GM21515 (cell line): Measurements from ENCODE around the gene UPK3BL2.
"Not testable (repeated sequence)": the region's sequence is repeated elsewhere in the genome, so short reads cannot be mapped to it uniquely, and the experiment has no call there.

Experiments used
- ATAC-seq: cut with Tn5 transposase; IDR thresholded peaks from one replicate; pipeline ENCODE4 v1.9.1; 2021; ENCODE audit not compliant: unreplicated experiment

UPK3BL2 gene, protein sequence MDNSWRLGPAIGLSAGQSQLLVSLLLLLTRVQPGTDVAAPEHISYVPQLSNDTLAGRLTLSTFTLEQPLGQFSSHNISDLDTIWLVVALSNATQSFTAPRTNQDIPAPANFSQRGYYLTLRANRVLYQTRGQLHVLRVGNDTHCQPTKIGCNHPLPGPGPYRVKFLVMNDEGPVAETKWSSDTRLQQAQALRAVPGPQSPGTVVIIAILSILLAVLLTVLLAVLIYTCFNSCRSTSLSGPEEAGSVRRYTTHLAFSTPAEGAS

GRCh38 chr7:102543596-102543995, at the start of gene UPK3BL2:
Gene UPK3BL2, minus strand, starts transcription at chr7:102543696. Its CDS starts 60 bp downstream, at chr7:102543636.
- not testable (repeated sequence) for ATAC-seq

GRCh38 chr7:102592477-102593019, 49.1 kb upstream of the UPK3BL2 start:
- ATAC-seq: peak; percentile 56

- peak; percentile 49 for ATAC-seq
These were observed 46.4 kb upstream of the UPK3BL2 start for GRCh38 chr7:102589857-102590256.

DNA sequence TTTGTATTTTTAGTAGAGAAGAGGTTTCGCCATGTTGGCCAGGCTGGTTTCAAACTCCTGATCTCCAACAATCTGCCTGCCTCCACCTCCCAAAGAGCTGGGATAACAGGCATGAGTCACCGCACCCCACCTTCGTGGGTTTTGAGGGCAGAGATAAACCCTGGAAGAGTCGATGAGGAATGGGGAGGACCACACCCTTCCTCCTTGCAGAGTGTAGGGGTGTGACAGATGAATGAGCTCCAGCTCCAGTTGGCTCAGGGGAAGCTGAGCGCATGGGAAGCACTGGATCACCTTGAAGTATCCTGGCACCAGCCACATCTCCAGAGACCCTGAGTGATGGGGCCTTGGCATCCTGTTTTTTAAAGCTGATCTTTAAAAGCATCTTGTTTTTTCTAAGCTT, 40.0 kb upstream of the UPK3BL2 start:
- not testable (repeated sequence) for ATAC-seq

- ATAC-seq: not testable (repeated sequence)
These were observed 38.2 kb upstream of the UPK3BL2 start for GRCh38 chr7:102581722-102582121.

- ATAC-seq: not testable (repeated sequence)
These were observed 35.0 kb upstream of the UPK3BL2 start for GRCh38 chr7:102578486-102578885.

GRCh38 chr7:102577315-102578240, 34.1 kb upstream of the UPK3BL2 start:
- ATAC-seq: not testable (repeated sequence)

- ATAC-seq: not testable (repeated sequence)
These were observed 32.9 kb upstream of the UPK3BL2 start for GRCh38 chr7:102576363-102576762.

DNA sequence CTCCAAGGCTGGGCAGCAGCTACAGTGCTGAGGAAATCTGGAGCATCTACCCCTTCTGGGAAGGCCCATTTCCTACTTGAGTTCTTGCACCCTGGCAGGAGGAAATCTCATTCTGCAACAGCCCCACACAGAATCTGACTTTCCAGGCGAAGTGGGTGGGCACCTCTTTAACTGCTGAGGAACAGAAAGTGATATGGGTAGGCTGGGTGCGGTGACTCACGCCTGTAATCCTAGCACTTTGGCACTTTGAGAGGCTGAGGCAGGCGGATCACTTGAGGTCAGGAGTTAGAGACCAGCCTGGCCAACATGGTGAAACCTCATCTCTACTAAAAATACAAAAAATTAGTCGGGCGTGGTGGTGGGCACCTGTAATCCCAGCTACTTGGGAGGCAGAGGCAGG, 31.1 kb upstream of the UPK3BL2 start:
- not testable (repeated sequence) for ATAC-seq

DNA sequence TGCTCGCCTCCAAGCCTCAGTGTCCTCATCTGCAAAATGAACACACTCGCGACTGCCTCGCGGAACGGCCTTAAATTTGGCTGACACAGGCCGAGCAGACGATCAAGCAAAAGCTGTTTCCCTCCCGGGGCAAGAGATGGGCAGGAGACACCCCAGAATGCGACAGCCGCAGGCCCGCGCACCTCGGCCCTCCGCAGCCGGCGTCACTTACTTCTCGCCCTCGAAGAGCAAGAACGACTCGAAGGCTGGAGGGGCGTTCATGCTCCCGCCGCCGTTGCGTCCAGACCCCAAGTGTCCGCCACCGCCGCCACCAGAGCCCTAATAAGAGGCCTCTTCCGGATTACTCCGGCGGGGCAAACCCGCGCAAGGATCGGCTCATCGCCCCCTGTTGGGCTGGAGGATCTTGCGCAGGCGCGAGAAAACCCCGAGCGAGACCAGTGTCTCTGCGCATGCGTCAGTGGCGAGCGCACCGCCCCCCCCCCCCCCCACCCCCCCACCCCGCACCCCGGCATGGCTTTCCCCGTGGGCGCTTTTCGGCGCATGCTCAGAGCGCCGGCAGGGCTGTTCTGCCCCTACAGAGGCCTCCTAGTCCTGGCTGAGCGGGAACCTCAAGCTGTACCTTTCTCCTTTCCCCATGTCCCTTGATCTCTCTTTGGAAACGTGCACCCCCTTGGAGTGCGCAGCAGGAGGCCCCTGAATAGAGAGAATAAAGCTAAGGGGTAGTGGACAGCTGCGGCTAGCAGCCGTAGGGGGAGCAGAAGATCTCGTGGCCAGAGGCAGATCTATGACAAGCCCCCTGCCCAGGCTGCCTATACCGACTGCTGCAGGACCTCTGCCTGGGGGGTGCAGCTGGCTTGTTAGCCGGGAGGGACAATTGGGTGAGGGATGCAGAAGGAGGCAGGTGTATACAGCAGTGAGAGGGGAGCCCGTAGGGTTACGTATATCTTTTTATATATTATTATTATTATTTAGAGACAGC, 29.1 kb upstream of the UPK3BL2 start, which contains the start of gene POLR2J3:
Gene POLR2J3 (minus strand): TSS at position 323 of the 979 bp plus-strand sequence. CDS start 62 bp downstream, at position 261.
- peak; percentile 89 for ATAC-seq

GRCh38 chr7:102568620-102569019, 25.1 kb upstream of the UPK3BL2 start:
- not testable (repeated sequence) for ATAC-seq

- ATAC-seq: not testable (repeated sequence)
These were observed 7.4 kb upstream of the UPK3BL2 start, which contains the start of gene SPDYE2 for GRCh38 chr7:102550808-102551422. Gene SPDYE2, plus strand, starts transcription at chr7:102551226. Its CDS starts 2,030 bp downstream, at chr7:102553256.

- ATAC-seq: peak; percentile 64
These were observed 2.9 kb upstream of the UPK3BL2 start for GRCh38 chr7:102546353-102546752.

DNA sequence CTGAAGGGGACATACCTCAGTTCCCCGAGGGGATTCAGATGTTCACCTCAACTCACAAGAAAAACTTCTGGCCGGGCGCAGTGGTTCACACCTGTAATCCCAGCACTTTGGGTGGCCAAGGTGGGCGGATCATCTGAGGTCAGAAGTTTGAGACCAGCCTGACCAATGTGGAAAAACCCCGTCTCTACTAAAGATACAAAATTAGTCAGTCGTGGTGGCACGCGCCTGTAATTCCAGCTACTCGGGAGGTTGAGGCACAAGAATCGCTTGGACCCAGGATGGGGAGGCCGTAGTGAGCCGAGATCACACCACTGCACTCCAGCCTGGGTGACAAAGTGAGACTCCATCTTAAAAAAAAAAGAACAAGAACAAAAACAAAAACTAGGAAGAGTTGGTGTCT, 1.8 kb upstream of the UPK3BL2 start:
- ATAC-seq: not testable (repeated sequence)

DNA sequence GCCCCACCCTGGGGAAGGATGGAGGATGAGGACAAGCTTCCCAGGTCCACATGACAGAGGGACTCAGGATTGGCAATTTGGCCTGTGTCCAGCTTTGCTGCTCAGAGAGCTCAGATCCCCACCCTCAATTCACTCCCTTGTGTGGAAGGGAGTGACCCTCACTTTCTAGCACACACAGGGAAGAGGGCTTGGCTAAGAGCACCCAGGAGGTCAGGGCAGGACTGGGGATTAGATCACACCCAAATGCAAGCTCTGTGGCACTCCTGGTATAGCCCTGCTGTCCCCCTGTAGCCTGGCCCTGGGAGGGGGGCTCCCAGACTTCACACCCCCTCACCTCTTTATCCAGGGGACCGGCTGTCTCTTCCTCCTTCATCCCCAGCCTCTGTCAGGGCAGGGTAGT, 876 bp upstream of the UPK3BL2 start:
- not testable (repeated sequence) for ATAC-seq

- not testable (repeated sequence) for ATAC-seq
These were observed 725 bp downstream of the UPK3BL2 start for GRCh38 chr7:102542771-102543170.

- ATAC-seq: not testable (repeated sequence)
These were observed 1.4 kb downstream of the UPK3BL2 start for GRCh38 chr7:102542083-102542482.

GRCh38 chr7:102540604-102541003, 2.9 kb downstream of the UPK3BL2 start:
- ATAC-seq: not testable (repeated sequence)

DNA sequence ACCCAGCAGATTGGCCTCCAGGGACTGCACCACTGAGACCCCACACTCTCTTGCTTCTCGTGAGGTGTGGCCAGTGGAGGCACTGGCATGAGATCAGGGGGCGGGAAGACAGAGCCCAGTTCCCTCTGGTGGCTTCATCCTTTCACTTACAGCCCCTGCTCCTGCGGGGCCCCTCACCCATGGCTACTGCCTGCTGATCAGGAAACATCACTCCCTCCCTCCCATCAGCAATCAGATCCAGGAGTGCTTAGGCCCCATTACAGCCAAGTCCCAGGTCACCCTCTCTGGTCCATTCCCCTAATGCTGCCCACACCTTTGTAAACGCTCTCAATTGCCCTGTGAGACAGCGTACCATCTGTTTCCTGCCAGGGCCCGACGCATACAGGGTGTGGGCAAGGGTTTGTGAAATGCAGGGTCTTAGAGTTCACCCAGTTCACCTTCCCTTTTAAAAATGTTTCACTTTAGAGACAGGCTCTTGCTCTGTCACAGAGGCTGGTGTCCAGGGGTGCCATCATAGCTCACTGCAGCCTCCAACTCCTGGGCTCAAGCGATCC, 8.4 kb downstream of the UPK3BL2 start:
- not testable (repeated sequence) for ATAC-seq
